ENCODE results near the gene POLA2. TPM values are rescaled to one million over a fixed set of nuclear protein-coding genes. Genes with fewer than 3 reads are reported as not detected.

The POLA2 gene
- total RNA-seq, 4 donors from 2014 or later, result 7.7 to 18.5 (median 13.2) TPM

GRCh38 chr11:65297026-65297672, 35.4 kb downstream of the POLA2 start:
- Histone ChIP-seq H3K27me3 (no peaks in the 10 kb centered on the region), H3K4me3 (no peak overlapping the region), H3K4me1 (peaks cover 33 to 95% (median 66%) of the 10 kb centered on the region in 3 donors), H3K27ac (peak overlapping the region; percentile 91 to 99 (median 96)), H3K9me3 (no peaks in the 10 kb centered on the region), H3K36me3 (peaks cover 0 to 19% of the 10 kb centered on the region in 2 donors)
- no peak for TF ChIP-seq POLR2A (IDR thresholded peaks at IDR 0.05)
- no peak for TF ChIP-seq POLR2AphosphoS5 (IDR thresholded peaks at IDR 0.05)
- TF ChIP-seq, protein P1, sequence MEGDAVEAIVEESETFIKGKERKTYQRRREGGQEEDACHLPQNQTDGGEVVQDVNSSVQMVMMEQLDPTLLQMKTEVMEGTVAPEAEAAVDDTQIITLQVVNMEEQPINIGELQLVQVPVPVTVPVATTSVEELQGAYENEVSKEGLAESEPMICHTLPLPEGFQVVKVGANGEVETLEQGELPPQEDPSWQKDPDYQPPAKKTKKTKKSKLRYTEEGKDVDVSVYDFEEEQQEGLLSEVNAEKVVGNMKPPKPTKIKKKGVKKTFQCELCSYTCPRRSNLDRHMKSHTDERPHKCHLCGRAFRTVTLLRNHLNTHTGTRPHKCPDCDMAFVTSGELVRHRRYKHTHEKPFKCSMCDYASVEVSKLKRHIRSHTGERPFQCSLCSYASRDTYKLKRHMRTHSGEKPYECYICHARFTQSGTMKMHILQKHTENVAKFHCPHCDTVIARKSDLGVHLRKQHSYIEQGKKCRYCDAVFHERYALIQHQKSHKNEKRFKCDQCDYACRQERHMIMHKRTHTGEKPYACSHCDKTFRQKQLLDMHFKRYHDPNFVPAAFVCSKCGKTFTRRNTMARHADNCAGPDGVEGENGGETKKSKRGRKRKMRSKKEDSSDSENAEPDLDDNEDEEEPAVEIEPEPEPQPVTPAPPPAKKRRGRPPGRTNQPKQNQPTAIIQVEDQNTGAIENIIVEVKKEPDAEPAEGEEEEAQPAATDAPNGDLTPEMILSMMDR (IDR thresholded peaks at IDR 0.05), result no peak
- no peak for TF ChIP-seq EP300 (IDR thresholded peaks at IDR 0.05)
- WGBS, 2 donors (ENCODE audit: low coverage in 1 of 2), result 49 to 70% methylated on average over 2 to 4 of the region's 12 CpGs
- ATAC-seq, result no peak

DNA sequence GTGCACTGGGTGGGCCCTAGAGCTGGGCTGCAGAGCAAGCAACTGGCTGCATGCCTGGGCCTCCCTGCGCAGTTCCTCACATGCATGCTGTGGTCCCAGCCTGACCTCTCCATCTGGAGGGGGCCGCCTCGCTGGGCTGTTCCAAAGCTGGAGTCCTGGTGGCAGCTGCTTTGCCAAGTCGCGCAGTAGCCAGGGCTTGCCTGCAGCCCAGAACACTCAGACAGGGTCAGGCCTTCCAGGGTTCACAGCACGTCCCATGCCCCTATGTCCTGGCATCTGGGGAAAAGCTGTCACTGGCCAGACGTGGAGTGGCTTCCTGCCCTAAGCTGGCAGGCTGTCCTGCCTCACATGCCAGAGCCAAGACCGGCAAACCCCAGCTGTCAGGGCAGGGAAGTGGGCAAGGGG, 36.4 kb downstream of the POLA2 start:
- TF ChIP-seq POLR2A (IDR thresholded peaks at IDR 0.05), result no peak
- peak; percentile 68 for TF ChIP-seq POLR2AphosphoS5 (IDR thresholded peaks at IDR 0.05)
- no peak for TF ChIP-seq EP300 (IDR thresholded peaks at IDR 0.05)
- TF ChIP-seq, protein P1 (IDR thresholded peaks at IDR 0.05), result no peak
- Histone ChIP-seq H3K27ac (peak overlapping the region; percentile 91 to 99 (median 96)), H3K36me3 (peaks cover 0 to 19% of the 10 kb centered on the region in 2 donors), H3K27me3 (no peaks in the 10 kb centered on the region), H3K9me3 (no peaks in the 10 kb centered on the region), H3K4me3 (peak overlapping the region in 1 of 2 donors; percentile 22), H3K4me1 (peaks cover 24 to 90% (median 61%) of the 10 kb centered on the region in 3 donors)
- peak; percentile 74 for ATAC-seq
- WGBS, 2 donors (ENCODE audit: low coverage in 1 of 2), result no CpG with 5 or more reads among the region's 8 CpGs

DNA sequence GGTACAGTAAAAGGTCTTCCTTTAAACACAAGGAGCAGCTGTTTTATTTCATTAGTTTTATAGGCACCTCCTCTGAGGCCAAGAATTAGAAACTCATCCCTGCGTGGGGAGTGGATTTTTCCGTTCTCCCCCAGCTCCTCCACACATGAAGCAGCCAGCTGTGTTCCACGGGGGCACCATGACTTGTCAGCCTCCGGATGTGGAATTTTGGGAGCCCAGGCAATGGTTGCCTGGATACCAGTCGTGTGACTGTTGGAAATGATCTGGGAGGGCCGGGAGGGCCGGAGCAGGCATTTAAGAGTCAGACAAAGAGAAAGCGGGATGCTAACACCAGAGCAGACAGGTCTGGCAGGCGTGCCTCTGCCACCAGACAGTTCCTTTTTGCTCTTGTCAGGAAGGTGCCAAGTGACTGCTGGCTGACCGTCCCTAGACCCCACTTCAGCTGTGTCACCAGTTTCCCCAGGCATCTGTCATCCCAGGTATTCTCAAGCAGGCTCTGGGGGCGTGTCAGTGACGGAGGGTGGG, 37.0 kb downstream of the POLA2 start:
- no peaks in the 10 kb centered on the region for H3K27me3 ChIP-seq
- peaks cover 0 to 19% of the 10 kb centered on the region in 2 donors for H3K36me3 ChIP-seq
- peaks cover 21 to 84% (median 56%) of the 10 kb centered on the region in 3 donors for H3K4me1 ChIP-seq
- no peaks in the 10 kb centered on the region for H3K9me3 ChIP-seq
- peak overlapping the region in 1 of 2 donors; percentile 22 for H3K4me3 ChIP-seq
- 15 to 37% methylated on average over 6 of the region's 12 CpGs for WGBS, 2 donors (ENCODE audit: low coverage in 1 of 2)
- peak overlapping the region; percentile 91 to 99 (median 96) for H3K27ac ChIP-seq
- TF ChIP-seq POLR2A (IDR thresholded peaks at IDR 0.05) (peak in 1 of 2 donors; percentile 17), EP300 (IDR thresholded peaks at IDR 0.05) (no peak), POLR2AphosphoS5 (IDR thresholded peaks at IDR 0.05) (peak; percentile 35)
- peak; percentile 61 for ATAC-seq

DNA sequence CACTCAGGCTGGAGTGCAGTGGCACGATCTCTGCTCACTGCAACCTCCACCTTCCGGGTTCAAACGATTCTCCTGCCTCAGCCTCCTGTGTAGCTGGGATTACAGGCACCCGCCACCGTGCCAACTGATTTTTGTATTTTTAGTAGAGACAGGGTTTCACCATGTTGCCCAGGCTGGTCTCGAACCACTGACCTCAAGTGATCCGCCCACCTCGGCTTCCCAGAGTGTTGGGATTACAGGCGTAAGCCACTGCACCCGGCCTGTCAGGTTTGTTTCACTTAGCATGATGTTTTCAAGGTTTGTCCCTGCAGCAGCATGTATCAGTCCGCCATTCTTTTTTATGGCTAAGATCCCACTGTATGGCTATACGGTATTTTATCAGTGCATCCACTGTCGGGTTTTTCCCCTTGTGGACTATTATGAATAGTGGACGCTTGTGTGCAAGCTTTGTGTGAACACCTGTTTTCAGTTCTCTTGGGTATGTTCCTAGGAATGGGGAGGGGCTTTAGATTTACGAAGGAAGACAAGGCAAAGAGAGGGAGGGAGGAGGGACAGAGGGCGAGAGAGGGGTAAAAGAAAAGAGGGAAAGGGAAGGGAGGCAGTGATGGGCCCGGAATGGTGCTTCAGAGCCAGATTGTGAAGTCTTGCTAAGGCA, 39.0 kb downstream of the POLA2 start:
- ATAC-seq, result no peak
- TF ChIP-seq POLR2A (IDR thresholded peaks at IDR 0.05) (no peak), EP300 (IDR thresholded peaks at IDR 0.05) (no peak), POLR2AphosphoS5 (IDR thresholded peaks at IDR 0.05) (no peak)
- TF ChIP-seq, protein P1 (IDR thresholded peaks at IDR 0.05), result no peak
- no peak overlapping the region for H3K4me3 ChIP-seq
- H3K4me1 ChIP-seq, result peaks cover 9 to 78% (median 45%) of the 10 kb centered on the region in 3 donors
- WGBS, 2 donors (ENCODE audit: low coverage in 1 of 2), result 83 to 90% methylated on average over 13 to 14 of the region's 17 CpGs
- H3K9me3 ChIP-seq, result no peaks in the 10 kb centered on the region
- no peaks in the 10 kb centered on the region for H3K27me3 ChIP-seq
- H3K36me3 ChIP-seq, result peaks cover 0 to 2% of the 10 kb centered on the region in 2 donors
- peak overlapping the region in 3 of 4 donors; percentile 57 to 94 (median 59) for H3K27ac ChIP-seq

- H3K36me3 ChIP-seq, result no peaks in the 10 kb centered on the region
- no peak overlapping the region for H3K4me3 ChIP-seq
- peak; percentile 20 for ATAC-seq
- no peak for TF ChIP-seq POLR2A (IDR thresholded peaks at IDR 0.05)
- TF ChIP-seq POLR2AphosphoS5 (IDR thresholded peaks at IDR 0.05), result peak; percentile 13
- no peaks in the 10 kb centered on the region for H3K9me3 ChIP-seq
- H3K27ac ChIP-seq, result peak overlapping the region in 3 of 4 donors; percentile 57 to 61 (median 59)
- WGBS, 2 donors (ENCODE audit: low coverage in 1 of 2), result 71 to 81% methylated on average over 6 of the region's 12 CpGs
- no peaks in the 10 kb centered on the region for H3K27me3 ChIP-seq
- peaks cover 4 to 77% (median 39%) of the 10 kb centered on the region in 3 donors for H3K4me1 ChIP-seq
Observed at GRCh38 chr11:65301491-65302329, 39.9 kb downstream of the POLA2 start.
